Panc1 (cell line): ENCODE measurements around the gene KCTD19. TPM values are rescaled to one million over a fixed set of nuclear protein-coding genes. Genes with fewer than 3 reads are reported as not detected.
"Not testable (repeated sequence)": the region's sequence is repeated elsewhere in the genome, so short reads cannot be mapped to it uniquely, and the experiment has no call there.

Source experiments
- ATAC-seq: fragments of 200-7000 bp; cut with Tn5 transposase; 2 replicates; pipeline ENCODE4 v1.9.1; 2020; ENCODE audit warnings: mild to moderate bottlenecking, moderate library complexity
- BruUV-seq: library from RNA; stranded (reverse); fragments of 400-500 nt; replicated peaks from 2 replicates; lab custom pipeline; 2021; lab: Mats Ljungman, UMichigan
- CTCF ChIA-PET: fragments of 300-600 bp; sonication (Branson Sonifier 250); formaldehyde crosslinking; loops from one replicate; lab custom pipeline; 2022; ENCODE audit warnings: antibody characterized with exemption; lab: Charles Lee
- POLR2A ChIA-PET: fragments of 300-600 bp; sonication (Branson Sonifier 250); formaldehyde crosslinking; loops from one replicate; lab custom pipeline; 2022; ENCODE audit warnings: antibody characterized with exemption; lab: Charles Lee
- DNase-seq: peaks from one replicate; pipeline ENCODE4 v3.0.0-alpha.2; 2010; ENCODE audit warnings: low read depth, low spot score
- H3K27ac ChIP-seq: 2 replicates; pipeline ENCODE4 v1.5.1; 2011; ENCODE audit warnings: mild to moderate bottlenecking, low read length, inconsistent platforms
- H3K27me3 ChIP-seq: fragments of 200-500 bp; sonication (Bioruptor generic); 2 replicates; pipeline ENCODE4 v1.6.0; 2014; ENCODE audit warnings: low read length, inconsistent platforms; ENCODE audit not compliant: control insufficient read depth, insufficient read depth
- H3K36me3 ChIP-seq: fragments of 200-500 bp; sonication (Bioruptor generic); 2 replicates; pipeline ENCODE4 v1.5.1; 2014; ENCODE audit warnings: inconsistent platforms, mild to moderate bottlenecking, low read length, moderate library complexity; ENCODE audit not compliant: control insufficient read depth, insufficient read depth
- H3K4me1 ChIP-seq: 2 replicates; pipeline ENCODE4 v1.5.1; 2011; ENCODE audit warnings: inconsistent platforms, mild to moderate bottlenecking, low read length, moderate library complexity; ENCODE audit not compliant: control insufficient read depth, insufficient read depth
- H3K4me3 ChIP-seq, 2 experiments: 2 replicates each; pipeline ENCODE4 v1.5.1; 2011 to 2012; ENCODE audit warnings: low read depth in 2 of 2, low read length in 2 of 2, mild to moderate bottlenecking in 2 of 2, inconsistent platforms in 1 of 2, moderate library complexity in 1 of 2
- H3K9me3 ChIP-seq: fragments of 200-500 bp; sonication (Bioruptor generic); 2 replicates; pipeline ENCODE4 v1.5.1; 2014; ENCODE audit warnings: low read depth, mild to moderate bottlenecking, inconsistent platforms, low read length, moderate library complexity; ENCODE audit not compliant: control insufficient read depth, insufficient read depth
- CTCF ChIP-seq: fragments of 450-650 bp; IDR thresholded peaks from 2 replicates; pipeline ENCODE4 v1.5.1; 2017; ENCODE audit warnings: mild to moderate bottlenecking
- POLR2AphosphoS5 ChIP-seq: IDR thresholded peaks from 2 replicates; pipeline ENCODE4 v1.6.1; 2012; ENCODE audit warnings: mild to moderate bottlenecking, low read depth, low read length, moderate library complexity
- REST ChIP-seq, 2 experiments: IDR thresholded peaks; 2 replicates each; pipeline ENCODE4 v1.6.1; 2011 to 2012; ENCODE audit warnings: low read depth in 2 of 2, control low read depth in 1 of 2, low read length in 1 of 2, mild to moderate bottlenecking in 1 of 2, moderate library complexity in 1 of 2; ENCODE audit not compliant: insufficient read depth in 1 of 2
- SIN3A ChIP-seq: IDR thresholded peaks from 2 replicates; pipeline ENCODE4 v1.6.1; 2012; ENCODE audit warnings: low read depth, mild to moderate bottlenecking, low read length, moderate library complexity, borderline replicate concordance; ENCODE audit not compliant: insufficient read depth
- TCF7L2 ChIP-seq: IDR thresholded peaks from 2 replicates; pipeline ENCODE4 v1.6.1; 2011; ENCODE audit warnings: mild to moderate bottlenecking, low read depth, low read length, inconsistent platforms
- in situ Hi-C: cut with HindIII; loops from 2 replicates; pipeline ENCODE4 v1.10.0; 2016; ENCODE audit warnings: low sequenced_read_pairs, low pct_unique_long_range_greater_than_20kb
- intact Hi-C: fragments of 100-400 bp; cut with micrococcal nuclease; formaldehyde crosslinking; loops from one replicate; pipeline ENCODE4 v1.10.0; 2022; ENCODE audit not compliant: unreplicated experiment
- total RNA-seq: library from RNA; stranded (reverse); gene quantifications from one replicate; pipeline ENCODE4 v1.2.1, GENCODE V29; 2021; ENCODE audit not compliant: unreplicated experiment

KCTD19 gene
- total RNA-seq, 1 experiment from 2014 or later: 0.62 TPM

DNA sequence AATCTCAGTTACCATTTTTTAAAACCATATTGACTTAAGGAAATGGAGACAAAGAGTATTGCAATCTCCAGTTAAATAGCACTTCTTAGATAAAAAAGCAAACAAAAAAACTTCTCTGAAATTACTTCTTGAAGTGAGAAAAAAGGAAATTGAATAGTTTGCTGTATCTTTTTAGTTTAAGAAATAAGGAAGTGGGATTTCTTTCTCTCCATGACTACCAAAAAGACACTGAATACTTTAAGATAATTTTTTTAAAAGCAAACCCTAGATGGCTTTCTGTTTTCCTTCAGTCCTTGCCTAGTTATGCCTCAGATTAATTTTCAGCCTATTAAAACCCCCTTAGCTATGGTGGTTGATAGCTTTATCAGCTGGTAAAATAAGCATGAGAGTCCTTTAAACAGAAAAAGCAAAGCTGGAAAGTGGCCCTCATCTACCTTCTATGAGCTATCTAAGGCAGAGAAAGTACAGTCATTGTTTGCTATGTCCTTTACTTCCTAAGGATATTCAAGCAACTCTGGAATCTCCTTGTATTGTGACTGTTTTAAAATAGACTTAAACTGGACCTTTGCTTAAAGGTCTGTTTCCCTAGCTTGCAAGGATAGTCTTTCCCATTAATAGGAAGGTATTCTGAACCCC is 38.2 kb upstream of the KCTD19 start:
- no peak for TF ChIP-seq CTCF
- TF ChIP-seq SIN3A: no peak
- no peak for TF ChIP-seq REST (IDR thresholded peaks at IDR 0.05; ENCODE audit: insufficient read depth in 1 of 2, low read depth in 2 of 2, low read length in 1 of 2)
- no peak for TF ChIP-seq TCF7L2
- TF ChIP-seq POLR2AphosphoS5: no peak
- intact Hi-C loops: no loop called here
- CTCF ChIA-PET: no interaction called here
- Histone ChIP-seq H3K36me3 (no peaks in the 10 kb centered on the region), H3K4me3 (no peak overlapping the region), H3K4me1 (no peaks in the 10 kb centered on the region), H3K9me3 (no peaks in the 10 kb centered on the region), H3K27me3 (no peaks in the 10 kb centered on the region), H3K27ac (no peak overlapping the region)
- POLR2A ChIA-PET: no interaction called here
- no peak for ATAC-seq
- DNase-seq: no peak
- BruUV-seq: no TSS peak
- in situ Hi-C loops: no loop called here

- DNase-seq (no peak), ATAC-seq (no peak)
- no peaks in the 10 kb centered on the region for H3K36me3 ChIP-seq
- ChIA-PET CTCF (no interaction called here), POLR2A (no interaction called here)
- in situ Hi-C loops: no loop called here
- H3K4me3 ChIP-seq: no peak overlapping the region
- H3K9me3 ChIP-seq: no peaks in the 10 kb centered on the region
- no TSS peak for BruUV-seq
- no peaks in the 10 kb centered on the region for H3K4me1 ChIP-seq
- H3K27me3 ChIP-seq: no peaks in the 10 kb centered on the region
- no peak overlapping the region for H3K27ac ChIP-seq
- intact Hi-C loops: no loop called here
- TF ChIP-seq REST (IDR thresholded peaks at IDR 0.05; ENCODE audit: insufficient read depth in 1 of 2, low read depth in 2 of 2, low read length in 1 of 2): no peak
- TF ChIP-seq POLR2AphosphoS5: no peak
- no peak for TF ChIP-seq CTCF
- no peak for TF ChIP-seq TCF7L2
- no peak for TF ChIP-seq SIN3A
These were observed 34.5 kb upstream of the KCTD19 start for GRCh38 chr16:67361038-67361437.

GRCh38 chr16:67359540-67360269 is 33.2 kb upstream of the KCTD19 start:
- ATAC-seq, CTCF ChIA-PET, in situ Hi-C loops: not testable (repeated sequence)

More at GRCh38 chr16:67359540-67360269, 33.2 kb upstream of the KCTD19 start:
- H3K4me3 ChIP-seq, DNase-seq, H3K27ac ChIP-seq, H3K4me1 ChIP-seq, BruUV-seq, H3K9me3 ChIP-seq, POLR2A ChIA-PET, H3K36me3 ChIP-seq, H3K27me3 ChIP-seq, intact Hi-C loops: not testable (repeated sequence)
